ENCODE measurements around the gene WNK4. TPM values are rescaled to one million over a fixed set of nuclear protein-coding genes. Genes with fewer than 3 reads are reported as not detected.
A peak's percentile ranks its signal among the peaks of the same experiment; 100 is the strongest.
"Not testable (repeated sequence)": the region's sequence is repeated elsewhere in the genome, so short reads cannot be mapped to it uniquely, and the experiment has no call there.

WNK4 gene
- total RNA-seq, 4 donors from 2014 or later: 0.40 to 14.7 (median 3.9) TPM

DNA sequence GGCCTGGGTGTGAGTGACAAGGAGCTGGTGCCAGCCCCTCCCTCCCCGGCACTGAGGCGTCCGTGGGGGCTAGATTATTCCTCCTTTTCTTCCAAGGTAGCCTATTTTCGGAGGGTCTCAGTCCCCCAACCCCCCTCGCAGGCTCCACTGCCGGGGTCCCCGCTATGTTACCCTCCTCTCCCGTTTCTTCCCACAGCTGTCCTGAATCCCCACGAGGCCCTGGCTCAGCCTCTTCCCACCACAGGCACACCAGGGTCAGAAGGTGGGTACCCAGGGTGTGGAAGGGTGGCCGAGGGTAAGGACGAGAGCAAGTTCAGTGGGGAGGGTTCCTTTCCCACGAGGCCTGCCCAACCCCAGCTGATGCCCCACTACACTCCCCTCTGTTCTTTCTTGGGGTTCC is 18.8 kb upstream of the WNK4 start:
- peak overlapping the region; percentile 50 to 82 (median 74) for H3K27ac ChIP-seq
- DNase-seq: no peak
- 35 to 54% methylated on average over 4 to 5 of the region's 12 CpGs for WGBS, 2 donors
- H3K36me3 ChIP-seq: no peaks in the 10 kb centered on the region
- no peaks in the 10 kb centered on the region for H3K9me3 ChIP-seq
- intact Hi-C loops (cut with DNase I): loop anchor here (5.0 kb wide), 1 partner anchor 39 kb away; no protein-coding TSS in a partner anchor
- no peak for TF ChIP-seq POLR2A (IDR thresholded peaks at IDR 0.05)
- TF ChIP-seq, protein P1, sequence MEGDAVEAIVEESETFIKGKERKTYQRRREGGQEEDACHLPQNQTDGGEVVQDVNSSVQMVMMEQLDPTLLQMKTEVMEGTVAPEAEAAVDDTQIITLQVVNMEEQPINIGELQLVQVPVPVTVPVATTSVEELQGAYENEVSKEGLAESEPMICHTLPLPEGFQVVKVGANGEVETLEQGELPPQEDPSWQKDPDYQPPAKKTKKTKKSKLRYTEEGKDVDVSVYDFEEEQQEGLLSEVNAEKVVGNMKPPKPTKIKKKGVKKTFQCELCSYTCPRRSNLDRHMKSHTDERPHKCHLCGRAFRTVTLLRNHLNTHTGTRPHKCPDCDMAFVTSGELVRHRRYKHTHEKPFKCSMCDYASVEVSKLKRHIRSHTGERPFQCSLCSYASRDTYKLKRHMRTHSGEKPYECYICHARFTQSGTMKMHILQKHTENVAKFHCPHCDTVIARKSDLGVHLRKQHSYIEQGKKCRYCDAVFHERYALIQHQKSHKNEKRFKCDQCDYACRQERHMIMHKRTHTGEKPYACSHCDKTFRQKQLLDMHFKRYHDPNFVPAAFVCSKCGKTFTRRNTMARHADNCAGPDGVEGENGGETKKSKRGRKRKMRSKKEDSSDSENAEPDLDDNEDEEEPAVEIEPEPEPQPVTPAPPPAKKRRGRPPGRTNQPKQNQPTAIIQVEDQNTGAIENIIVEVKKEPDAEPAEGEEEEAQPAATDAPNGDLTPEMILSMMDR (IDR thresholded peaks at IDR 0.05): no peak
- peaks cover 13 to 38% (median 16%) of the 10 kb centered on the region in 3 donors for H3K4me1 ChIP-seq
- H3K4me3 ChIP-seq: peak overlapping the region; percentile 39 to 79 (median 56)
- H3K27me3 ChIP-seq: peaks cover 0 to 42% (median 0%) of the 10 kb centered on the region in 4 donors

DNA sequence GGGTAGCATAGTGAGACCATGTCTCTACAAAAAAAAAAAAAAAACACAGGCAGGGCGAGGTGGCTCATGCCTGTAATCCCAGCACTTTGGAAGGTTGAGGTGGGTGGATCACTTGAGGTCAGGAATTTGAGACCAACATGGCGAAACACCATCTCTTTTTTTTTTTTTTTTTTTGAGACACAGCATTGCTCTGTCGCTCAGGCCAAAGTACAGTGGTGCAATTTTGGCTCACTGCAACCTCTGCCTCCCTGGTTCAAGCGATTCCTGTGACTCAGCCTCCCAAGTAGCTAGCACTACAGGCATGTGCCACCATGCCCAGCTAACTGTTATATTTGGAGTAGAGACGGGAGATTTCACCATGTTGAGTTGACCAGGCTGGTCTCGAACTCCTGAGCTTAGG is 14.3 kb upstream of the WNK4 start:
- intact Hi-C loops (cut with DNase I): no loop called here
- Histone ChIP-seq H3K36me3 (no peaks in the 10 kb centered on the region), H3K4me3 (no peak overlapping the region), H3K9me3 (no peaks in the 10 kb centered on the region), H3K27ac (no peak overlapping the region), H3K27me3 (peaks cover 0 to 32% (median 0%) of the 10 kb centered on the region in 4 donors), H3K4me1 (peaks cover 5 to 20% (median 8%) of the 10 kb centered on the region in 3 donors)
- 55 to 73% methylated on average over 5 of the region's 6 CpGs for WGBS, 2 donors
- TF ChIP-seq, protein P1 (IDR thresholded peaks at IDR 0.05): no peak
- TF ChIP-seq POLR2A (IDR thresholded peaks at IDR 0.05): no peak
- DNase-seq: no peak

DNA sequence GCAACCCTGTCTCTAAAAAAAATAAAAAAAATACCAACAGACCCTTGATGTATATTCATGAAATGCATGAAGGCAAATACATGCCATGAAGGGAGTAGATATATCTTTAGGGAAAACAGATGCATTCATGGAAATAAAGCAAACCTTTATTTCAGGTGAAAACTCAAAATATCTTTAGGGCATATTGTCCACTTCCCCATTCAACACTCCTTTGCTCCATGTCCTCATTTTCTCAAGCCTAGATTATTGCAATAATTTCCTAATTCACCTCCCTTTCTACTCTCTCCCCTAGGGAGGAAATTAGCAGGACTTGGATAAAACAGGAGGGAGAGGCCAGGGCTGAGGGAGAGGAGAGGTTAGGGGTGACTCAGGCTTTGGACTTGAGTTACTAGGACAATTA is 12.9 kb upstream of the WNK4 start:
- DNase-seq: no peak
- TF ChIP-seq POLR2A (IDR thresholded peaks at IDR 0.05): no peak
- TF ChIP-seq, protein P1 (IDR thresholded peaks at IDR 0.05): no peak
- intact Hi-C loops (cut with DNase I): no loop called here

DNA sequence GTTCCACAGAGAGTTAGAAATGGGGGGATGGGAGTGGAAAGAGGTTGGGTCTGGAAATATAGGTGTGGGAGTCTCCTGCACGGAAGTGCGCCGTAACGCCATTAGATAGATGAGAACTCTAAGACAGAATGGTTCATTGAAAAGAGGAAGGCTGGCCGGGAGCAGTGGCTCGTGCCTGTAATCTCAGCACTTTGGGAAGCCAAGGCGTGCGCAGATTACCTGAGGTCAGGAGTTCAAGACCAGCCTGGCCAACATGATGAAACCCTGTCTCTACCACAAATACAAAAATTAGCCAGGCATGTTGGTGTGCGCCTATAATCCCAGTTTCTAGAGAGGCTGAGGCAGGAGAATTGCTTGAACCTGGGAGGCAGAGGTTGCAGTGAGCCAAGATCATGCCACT is 12.4 kb upstream of the WNK4 start:
- 62 to 68% methylated on average over 8 to 9 of the region's 9 CpGs for WGBS, 2 donors
- H3K27ac ChIP-seq; DNase-seq; H3K4me3 ChIP-seq; intact Hi-C loops (cut with DNase I); H3K36me3 ChIP-seq; H3K9me3 ChIP-seq; H3K4me1 ChIP-seq: not testable (repeated sequence)
- H3K27me3 ChIP-seq: peaks cover 0 to 14% (median 0%) of the 10 kb centered on the region in 4 donors

More for the DNA sequence above, 12.9 kb upstream of the WNK4 start:
- H3K4me3 ChIP-seq: no peak overlapping the region
- no peaks in the 10 kb centered on the region for H3K9me3 ChIP-seq
- H3K27me3 ChIP-seq: peaks cover 0 to 18% (median 0%) of the 10 kb centered on the region in 4 donors
- peaks cover 0 to 9% (median 0%) of the 10 kb centered on the region in 3 donors for H3K4me1 ChIP-seq
- no peak overlapping the region for H3K27ac ChIP-seq
- no peaks in the 10 kb centered on the region for H3K36me3 ChIP-seq

DNA sequence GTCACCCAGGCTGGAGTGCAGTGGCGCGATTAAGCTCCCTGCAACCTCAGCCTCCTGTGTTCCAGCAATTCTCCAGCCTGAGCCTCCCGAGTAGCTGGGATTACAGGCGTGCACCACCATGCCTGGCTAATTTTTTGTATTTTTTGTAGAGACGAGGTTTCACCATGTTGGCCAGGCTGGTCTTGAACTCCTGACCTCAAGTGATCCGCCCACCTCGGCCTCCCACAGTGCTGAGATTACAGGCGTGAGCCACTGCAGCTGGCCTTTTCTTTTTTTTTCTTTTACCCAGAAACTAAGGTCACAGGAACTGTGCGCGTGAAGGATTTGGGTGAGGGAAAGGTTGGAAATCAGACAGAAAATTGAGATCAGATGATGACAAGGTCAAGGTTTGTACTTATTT is 10.4 kb upstream of the WNK4 start:
- peaks cover 0 to 10% (median 0%) of the 10 kb centered on the region in 4 donors for H3K27me3 ChIP-seq
- DNase-seq; H3K4me3 ChIP-seq; H3K27ac ChIP-seq; H3K9me3 ChIP-seq; H3K36me3 ChIP-seq; intact Hi-C loops (cut with DNase I): not testable (repeated sequence)
- 71 to 75% methylated on average over 10 of the region's 10 CpGs for WGBS, 2 donors
- peaks cover 8 to 21% (median 10%) of the 10 kb centered on the region in 3 donors for H3K4me1 ChIP-seq

DNA sequence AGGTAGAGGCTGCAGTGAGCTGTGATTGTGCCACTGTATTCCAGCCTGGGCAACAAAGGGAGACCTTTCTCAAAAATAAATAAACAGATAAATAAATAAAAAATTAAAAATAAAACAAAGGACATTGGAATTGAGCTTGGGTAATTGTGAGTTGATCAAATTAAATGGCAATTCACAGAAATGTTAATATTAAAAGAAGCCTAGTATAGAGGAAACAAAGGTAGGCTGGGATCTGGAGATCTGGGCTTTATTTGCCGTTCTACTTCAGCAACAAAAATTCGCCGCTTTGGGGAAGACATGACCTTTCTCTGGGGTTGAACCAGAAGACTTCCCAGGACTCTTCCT is 7.5 kb upstream of the WNK4 start:
- DNase-seq: no peak
- intact Hi-C loops (cut with DNase I): no loop called here
- no peaks in the 10 kb centered on the region for H3K27me3 ChIP-seq
- H3K4me3 ChIP-seq: peak overlapping the region; percentile 64 to 98 (median 86)
- peaks cover 8 to 32% (median 10%) of the 10 kb centered on the region in 3 donors for H3K4me1 ChIP-seq
- TF ChIP-seq POLR2A (IDR thresholded peaks at IDR 0.05): no peak
- TF ChIP-seq, protein P1 (IDR thresholded peaks at IDR 0.05): no peak
- H3K36me3 ChIP-seq: peaks cover 6 to 32% (median 14%) of the 10 kb centered on the region in 3 donors
- peak overlapping the region; percentile 86 to 94 (median 93) for H3K27ac ChIP-seq
- 3 to 7% methylated on average over 3 of the region's 3 CpGs for WGBS, 2 donors
- H3K9me3 ChIP-seq: no peaks in the 10 kb centered on the region
